Measurements from ENCODE around the gene PPP5C.
"Not testable (repeated sequence)": the region's sequence is repeated elsewhere in the genome, so short reads cannot be mapped to it uniquely, and the experiment has no call there.

PPP5C gene

DNA sequence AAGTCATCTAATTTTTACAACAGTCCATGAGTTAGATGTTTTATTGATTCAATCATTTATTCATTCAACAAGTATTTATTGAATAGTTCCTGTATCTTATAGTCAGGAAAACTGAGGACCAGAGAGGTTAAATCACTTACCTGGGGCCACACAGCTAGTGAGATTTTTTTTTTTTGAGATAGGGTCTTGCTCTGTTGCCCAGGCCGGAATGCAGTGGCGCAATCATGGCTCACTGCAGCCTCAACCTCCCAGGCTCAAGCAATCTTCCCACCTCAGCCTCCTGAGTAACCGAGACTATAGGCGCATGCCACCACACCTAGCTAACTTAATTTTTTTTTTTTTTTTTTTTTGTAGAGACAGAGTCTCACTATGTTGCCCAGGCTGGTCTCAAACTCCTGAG lies 88.8 kb downstream of the PPP5C start:
- DNase-seq (ENCODE audit: low read depth) = not testable (repeated sequence)

All from HS-27A (cell line).